NT2/D1 (cell line): Measurements from ENCODE around the gene UBAP1L.

Experiments used
- YY1 ChIP-seq: IDR thresholded peaks from 2 replicates; pipeline ENCODE4 v1.6.1; 2011; ENCODE audit not compliant: insufficient read length, insufficient read depth
- ZNF274 ChIP-seq: IDR thresholded peaks from 2 replicates; pipeline ENCODE4 v1.6.1; 2011; ENCODE audit warnings: mild to moderate bottlenecking, low read depth, low read length

GRCh38 chr15:65082303-65082953 is 32.6 kb downstream of the UBAP1L start:
- no peak for TF ChIP-seq ZNF274
- TF ChIP-seq YY1: no peak
